HepG2 (cell line): ENCODE results near the gene SIX5. TPM values are rescaled to one million over a fixed set of nuclear protein-coding genes. Genes with fewer than 3 reads are reported as not detected.

Experiments used
- ATAC-seq: fragments of 200-7000 bp; cut with Tn5 transposase; 3 replicates; pipeline ENCODE4 v1.9.1; 2020; ENCODE audit warnings: mild to moderate bottlenecking, moderate library complexity
- BruUV-seq: library from RNA; stranded (reverse); fragments of 400-500 nt; replicated peaks from 2 replicates; lab custom pipeline; 2021; lab: Mats Ljungman, UMichigan
- CTCF ChIA-PET: fragments of 300-600 bp; formaldehyde crosslinking; extraction: SDS; loops from one replicate; lab custom pipeline; 2021; ENCODE audit warnings: low total read pairs, inconsistent platforms, low intra/inter-chr PET ratio; lab: Yijun Ruan, JAX
- POLR2A ChIA-PET: fragments of 350-600 bp; sonication (Branson Sonifier 250); formaldehyde crosslinking; loops from one replicate; lab custom pipeline; 2020; ENCODE audit warnings: antibody characterized with exemption, inconsistent platforms; lab: Yijun Ruan, JAX
- DNase-seq: peaks from one replicate; pipeline ENCODE4 v3.0.0-alpha.2; 2015; ENCODE audit warnings: low spot score
- FAIRE-seq: peaks from 3 replicates; lab custom pipeline; 2011; peaks lifted over from hg19 to GRCh38; lab: Jason Lieb, UNC
- H2AFZ ChIP-seq: one replicate; pipeline ENCODE4 v1.6.1; 2011; ENCODE audit warnings: low read length, inconsistent platforms
- H3K27ac ChIP-seq: fragments of 300-600 bp; 3 replicates; pipeline ENCODE4 v1.8.0; 2011; ENCODE audit warnings: mixed run types, mild to moderate bottlenecking, mixed read lengths, low read length, inconsistent platforms; ENCODE audit not compliant: insufficient read depth; ENCODE audit errors: extremely low read length
- H3K27me3 ChIP-seq, 2 experiments: fragments of 200-600 bp in 1 of 2; 2 replicates in 1 of 2; 3 replicates in 1 of 2; pipeline versions ENCODE4 v1.6.0 to v1.8.0; 2011; ENCODE audit warnings: low read length in 2 of 2, mild to moderate bottlenecking in 2 of 2, moderate library complexity in 2 of 2, inconsistent platforms in 1 of 2; ENCODE audit not compliant: insufficient read depth in 2 of 2, control insufficient read depth in 1 of 2
- H3K36me3 ChIP-seq, 2 experiments: fragments of 200-600 bp in 1 of 2; replicated peaks in 1 of 2; 2 replicates in 1 of 2; 3 replicates in 1 of 2; pipeline versions ENCODE4 v1.5.1 to v1.8.0; 2011; ENCODE audit warnings: low read length in 2 of 2, inconsistent platforms in 1 of 2; ENCODE audit not compliant: insufficient read depth in 2 of 2, control insufficient read depth in 1 of 2
- H3K4me1 ChIP-seq: 2 replicates; pipeline ENCODE4 v1.5.1; 2012; ENCODE audit warnings: low read length, inconsistent platforms; ENCODE audit not compliant: insufficient read depth
- H3K4me2 ChIP-seq: 2 replicates; pipeline ENCODE4 v1.6.0; 2011; ENCODE audit warnings: low read depth, low read length, inconsistent platforms
- H3K4me3 ChIP-seq, 3 experiments: fragments of 200-600 bp in 1 of 3; sonication (generic), shearing (Covaris generic) in 1 of 3; replicated peaks in 1 of 3; 2 replicates each; pipeline ENCODE4 v1.5.1; 2011 to 2016; ENCODE audit warnings: low read length in 3 of 3, inconsistent platforms in 2 of 3, low read depth in 2 of 3, mild to moderate bottlenecking in 2 of 3, control low read depth in 1 of 3, mixed read lengths in 1 of 3; ENCODE audit not compliant: insufficient read depth in 1 of 3
- H3K79me2 ChIP-seq: one replicate; pipeline ENCODE4 v1.6.1; 2011; ENCODE audit warnings: low read length, inconsistent platforms; ENCODE audit not compliant: insufficient read depth
- H3K9ac ChIP-seq: 2 replicates; pipeline ENCODE4 v1.6.0; 2011; ENCODE audit warnings: mild to moderate bottlenecking, low read depth, low read length, inconsistent platforms; ENCODE audit not compliant: insufficient read depth
- H3K9me3 ChIP-seq: 2 replicates; pipeline ENCODE4 v1.5.1; 2012; ENCODE audit warnings: mild to moderate bottlenecking, low read length
- H4K20me1 ChIP-seq: 2 replicates; pipeline ENCODE4 v1.6.0; 2011; ENCODE audit warnings: inconsistent platforms, mild to moderate bottlenecking, low read length, moderate library complexity; ENCODE audit not compliant: insufficient read depth
- GATAD2A ChIP-seq: IDR thresholded peaks from 2 replicates; pipeline ENCODE4 v1.6.1; 2016
- ZFP82 ChIP-seq: sonication (generic); formaldehyde crosslinking; IDR thresholded peaks from 2 replicates; pipeline ENCODE4 v1.5.1; 2020; ENCODE audit warnings: mild to moderate bottlenecking, missing genetic modification reagents, borderline replicate concordance
- ZNF274 ChIP-seq: sonication (generic); formaldehyde crosslinking; IDR thresholded peaks from 2 replicates; pipeline ENCODE4 v1.5.1; 2020; ENCODE audit warnings: mild to moderate bottlenecking, missing genetic modification reagents
- WGBS: methylation state at CpG from one replicate; pipeline ENCODE4 v1.1.6; 2017; ENCODE audit warnings: low lambda C conversion rate; 5-methylcytosine and 5-hydroxymethylcytosine counted together
- in situ Hi-C: cut with HindIII; loops from 2 replicates; pipeline ENCODE4 v1.10.0; 2017; ENCODE audit warnings: low pct_unique_long_range_greater_than_20kb; ENCODE audit not compliant: extremely low pct_ligation_motif_present
- intact Hi-C: fragments of 100-400 bp; cut with micrococcal nuclease; formaldehyde crosslinking; loops from one replicate; pipeline ENCODE4 v1.10.0; 2022; ENCODE audit not compliant: unreplicated experiment
- polyA plus RNA-seq, 8 experiments: library from polyadenylated mRNA; depleted of rRNA in 3 of 8; stranded (reverse) in 7 of 8; unstranded in 1 of 8; fragments of >200 nt; fragmentation: Illumina TruSeq in 4 of 8; extraction: Trizol in 4 of 8; gene quantifications; 2 replicates each; pipeline versions ENCODE4 v1.2.1 to v1.2.3, GENCODE V29; 2011 to 2016; ENCODE audit warnings: low read depth in 4 of 8, missing spikeins in 1 of 8, mixed read lengths in 1 of 8; ENCODE audit not compliant: insufficient read depth in 1 of 8
- total RNA-seq, 5 experiments: library from RNA; depleted of rRNA; stranded (reverse); fragments of >200 nt; fragmentation: Illumina TruSeq; extraction: Trizol; gene quantifications; 2 replicates each; pipeline ENCODE4 v1.2.3, GENCODE V29; 2016; ENCODE audit warnings: low read depth in 1 of 5
- TF ChIP-seq, protein P1 (sequence below): sonication (generic); formaldehyde crosslinking; IDR thresholded peaks from 2 replicates; pipeline ENCODE4 v1.5.1; 2020; ENCODE audit warnings: missing genetic modification reagents, mild to moderate bottlenecking, borderline replicate concordance
- TF ChIP-seq, protein P2 (sequence below): IDR thresholded peaks from 2 replicates; pipeline ENCODE4 v1.6.1; 2016; ENCODE audit warnings: missing genetic modification reagents, missing compliant biosample characterization

The SIX5 gene
- total and polyA plus RNA-seq, 2 of the 13 experiments (the other 11 are each of a cell fraction or from before 2014, with no cell fraction given) = 7.7 to 10.5 TPM

DNA sequence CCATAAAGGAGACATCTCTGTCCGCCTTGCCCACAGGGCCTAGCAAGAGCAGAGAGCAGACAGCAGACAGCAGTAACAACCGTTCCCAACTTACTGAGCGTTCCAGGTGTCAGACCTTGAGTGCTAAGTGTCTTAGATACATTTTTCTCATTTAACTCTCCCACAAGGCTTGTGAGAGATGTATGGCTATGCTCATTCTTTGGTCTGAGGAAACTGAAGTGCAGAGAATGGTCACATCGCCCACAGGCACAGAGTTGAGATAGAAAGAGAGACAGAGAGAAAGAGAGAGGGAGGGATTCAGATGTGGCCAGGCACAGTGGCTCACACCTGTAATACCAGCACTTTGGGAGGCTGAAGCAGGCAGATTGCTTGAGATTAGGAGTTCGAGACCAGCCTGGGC, 21.5 kb downstream of the SIX5 start:
- intact Hi-C loops = no loop called here

DNA sequence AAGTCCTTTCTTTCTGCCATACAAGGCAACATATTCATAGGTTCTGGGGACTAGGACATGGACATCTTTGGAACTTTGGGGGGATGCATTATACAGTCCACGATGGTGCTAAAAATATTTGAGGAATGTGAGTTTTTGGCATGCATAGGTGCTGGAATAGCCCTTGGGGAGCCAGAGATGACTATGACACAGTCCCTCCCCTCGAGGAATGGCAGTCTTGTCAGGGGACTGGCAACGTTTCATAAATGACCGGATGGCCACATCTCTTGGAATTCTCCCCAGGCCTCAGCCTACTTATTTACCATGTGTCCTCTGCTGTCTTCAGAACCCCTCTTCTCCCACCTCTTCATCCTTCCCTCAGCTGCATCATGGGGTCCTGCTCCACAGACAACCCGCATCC, 22.2 kb downstream of the SIX5 start:
- CTCF ChIA-PET = no interaction called here
- H3K4me2 ChIP-seq = no peak overlapping the region

More for the DNA sequence above, 21.5 kb downstream of the SIX5 start:
- Histone ChIP-seq H3K4me3 (no peak overlapping the region), H4K20me1 (no peaks in the 10 kb centered on the region), H3K27me3 (peaks cover 0 to 32% of the 10 kb centered on the region in 2 experiments; a peak in 2 of 5 replicates), H2AFZ (no peak overlapping the region), H3K4me1 (peaks cover 24% of the 10 kb centered on the region), H3K9ac (no peak overlapping the region), H3K9me3 (no peaks in the 10 kb centered on the region), H3K27ac (no peak overlapping the region), H3K36me3 (no peaks in the 10 kb centered on the region), H3K4me2 (no peak overlapping the region), H3K79me2 (no peaks in the 10 kb centered on the region)
- no peak for TF ChIP-seq GATAD2A (CRISPR knock-in tag)
- TF ChIP-seq, protein P1, sequence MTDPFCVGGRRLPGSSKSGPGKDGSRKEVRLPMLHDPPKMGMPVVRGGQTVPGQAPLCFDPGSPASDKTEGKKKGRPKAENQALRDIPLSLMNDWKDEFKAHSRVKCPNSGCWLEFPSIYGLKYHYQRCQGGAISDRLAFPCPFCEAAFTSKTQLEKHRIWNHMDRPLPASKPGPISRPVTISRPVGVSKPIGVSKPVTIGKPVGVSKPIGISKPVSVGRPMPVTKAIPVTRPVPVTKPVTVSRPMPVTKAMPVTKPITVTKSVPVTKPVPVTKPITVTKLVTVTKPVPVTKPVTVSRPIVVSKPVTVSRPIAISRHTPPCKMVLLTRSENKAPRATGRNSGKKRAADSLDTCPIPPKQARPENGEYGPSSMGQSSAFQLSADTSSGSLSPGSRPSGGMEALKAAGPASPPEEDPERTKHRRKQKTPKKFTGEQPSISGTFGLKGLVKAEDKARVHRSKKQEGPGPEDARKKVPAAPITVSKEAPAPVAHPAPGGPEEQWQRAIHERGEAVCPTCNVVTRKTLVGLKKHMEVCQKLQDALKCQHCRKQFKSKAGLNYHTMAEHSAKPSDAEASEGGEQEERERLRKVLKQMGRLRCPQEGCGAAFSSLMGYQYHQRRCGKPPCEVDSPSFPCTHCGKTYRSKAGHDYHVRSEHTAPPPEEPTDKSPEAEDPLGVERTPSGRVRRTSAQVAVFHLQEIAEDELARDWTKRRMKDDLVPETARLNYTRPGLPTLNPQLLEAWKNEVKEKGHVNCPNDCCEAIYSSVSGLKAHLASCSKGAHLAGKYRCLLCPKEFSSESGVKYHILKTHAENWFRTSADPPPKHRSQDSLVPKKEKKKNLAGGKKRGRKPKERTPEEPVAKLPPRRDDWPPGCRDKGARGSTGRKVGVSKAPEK (CRISPR knock-in tag) = no peak
- 28% methylated on average over 4 of the region's 5 CpGs for WGBS
- POLR2A ChIA-PET = no interaction called here
- BruUV-seq = no TSS peak
- DNase-seq (no peak), FAIRE-seq (no peak), ATAC-seq (no peak)
- in situ Hi-C loops = no loop called here
- CTCF ChIA-PET = no interaction called here

More for the DNA sequence above, 22.2 kb downstream of the SIX5 start:
- H3K27ac ChIP-seq = no peak overlapping the region
- FAIRE-seq (no peak), DNase-seq (no peak), ATAC-seq (no peak)
- no peak overlapping the region for H3K4me3 ChIP-seq
- H4K20me1 ChIP-seq = no peaks in the 10 kb centered on the region
- no TSS peak for BruUV-seq
- no peak overlapping the region for H2AFZ ChIP-seq
- WGBS = 48% methylated on average over 5 of the region's 5 CpGs
- in situ Hi-C loops = no loop called here
- intact Hi-C loops = no loop called here
- H3K9ac ChIP-seq = no peak overlapping the region
- TF ChIP-seq ZFP82 (CRISPR knock-in tag) = no peak
- TF ChIP-seq, protein P2, sequence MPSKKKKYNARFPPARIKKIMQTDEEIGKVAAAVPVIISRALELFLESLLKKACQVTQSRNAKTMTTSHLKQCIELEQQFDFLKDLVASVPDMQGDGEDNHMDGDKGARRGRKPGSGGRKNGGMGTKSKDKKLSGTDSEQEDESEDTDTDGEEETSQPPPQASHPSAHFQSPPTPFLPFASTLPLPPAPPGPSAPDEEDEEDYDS (CRISPR knock-in tag) = no peak
- no peak for TF ChIP-seq ZNF274
- H3K79me2 ChIP-seq = no peaks in the 10 kb centered on the region
- no peaks in the 10 kb centered on the region for H3K36me3 ChIP-seq
- peaks cover 30% of the 10 kb centered on the region for H3K4me1 ChIP-seq
- POLR2A ChIA-PET = no interaction called here
- H3K27me3 ChIP-seq = peaks cover 0 to 32% of the 10 kb centered on the region in 2 experiments; a peak in 2 of 5 replicates
- H3K9me3 ChIP-seq = no peaks in the 10 kb centered on the region
